ENCODE results near the gene CGAS. TPM values are rescaled to one million over a fixed set of nuclear protein-coding genes. Genes with fewer than 3 reads are reported as not detected.

The CGAS gene
- total RNA-seq, 1 donor from 2014 or later, result 0.31 TPM

DNA sequence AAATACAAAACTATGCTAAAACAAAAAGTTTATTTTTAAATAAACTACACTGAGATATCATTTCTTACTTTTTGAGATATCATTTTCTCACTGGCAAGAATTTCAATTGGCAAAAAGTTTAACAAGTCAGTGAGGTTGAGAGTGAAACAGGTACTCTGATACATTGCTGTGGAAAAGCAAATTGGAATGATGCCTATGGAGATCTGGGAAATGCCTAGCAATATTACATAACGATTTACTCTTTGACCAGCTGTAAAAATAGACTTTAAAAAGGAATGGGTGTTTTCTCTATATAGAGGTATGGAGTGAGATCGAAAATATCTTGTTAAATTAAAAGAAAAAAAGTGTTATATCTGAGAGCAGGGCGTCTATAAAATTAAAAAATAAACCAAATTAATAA lies 16.9 kb downstream of the CGAS start:
- H3K27ac Mint-ChIP-seq, result no peak overlapping the region
- no peak for TF ChIP-seq CTCF (IDR thresholded peaks at IDR 0.05; ENCODE audit: unreplicated experiment)
- no peaks in the 10 kb centered on the region for H3K27me3 Mint-ChIP-seq
- no peak for DNase-seq (ENCODE audit: low spot score, unreplicated experiment)
- no peaks in the 10 kb centered on the region for H3K36me3 Mint-ChIP-seq (ENCODE audit: insufficient read depth)
- H3K4me1 Mint-ChIP-seq (ENCODE audit: low read depth), result no peaks in the 10 kb centered on the region
- H3K4me3 Mint-ChIP-seq (ENCODE audit: low read depth), result no peak overlapping the region
- H3K9me3 Mint-ChIP-seq (ENCODE audit: low read depth), result no peaks in the 10 kb centered on the region

- Mint-ChIP-seq H3K4me3 (ENCODE audit: low read depth) (no peak overlapping the region), H3K36me3 (ENCODE audit: insufficient read depth) (no peaks in the 10 kb centered on the region), H3K27ac (no peak overlapping the region), H3K4me1 (ENCODE audit: low read depth) (peaks cover 12% of the 10 kb centered on the region), H3K27me3 (no peaks in the 10 kb centered on the region), H3K9me3 (ENCODE audit: low read depth) (no peaks in the 10 kb centered on the region)
- DNase-seq (ENCODE audit: low spot score, unreplicated experiment), result no peak
- no peak for TF ChIP-seq CTCF (IDR thresholded peaks at IDR 0.05; ENCODE audit: unreplicated experiment)
Observed at GRCh38 chr6:73421534-73421933, 30.6 kb downstream of the CGAS start.

- Mint-ChIP-seq H3K27me3 (no peaks in the 10 kb centered on the region), H3K36me3 (ENCODE audit: insufficient read depth) (no peaks in the 10 kb centered on the region), H3K4me1 (ENCODE audit: low read depth) (peaks cover 12% of the 10 kb centered on the region), H3K27ac (no peak overlapping the region), H3K4me3 (ENCODE audit: low read depth) (no peak overlapping the region), H3K9me3 (ENCODE audit: low read depth) (no peaks in the 10 kb centered on the region)
- DNase-seq (ENCODE audit: low spot score, unreplicated experiment), result no peak
- no peak for TF ChIP-seq CTCF (IDR thresholded peaks at IDR 0.05; ENCODE audit: unreplicated experiment)
Observed at GRCh38 chr6:73418081-73418741, 33.9 kb downstream of the CGAS start.

- Mint-ChIP-seq H3K27me3 (no peaks in the 10 kb centered on the region), H3K4me3 (ENCODE audit: low read depth) (no peak overlapping the region), H3K36me3 (ENCODE audit: insufficient read depth) (no peaks in the 10 kb centered on the region), H3K27ac (no peak overlapping the region), H3K9me3 (ENCODE audit: low read depth) (no peaks in the 10 kb centered on the region), H3K4me1 (ENCODE audit: low read depth) (peaks cover 2% of the 10 kb centered on the region)
- no peak for DNase-seq (ENCODE audit: low spot score, unreplicated experiment)
- TF ChIP-seq CTCF (IDR thresholded peaks at IDR 0.05; ENCODE audit: unreplicated experiment), result no peak
Observed at GRCh38 chr6:73413102-73413501, 39.0 kb downstream of the CGAS start.

DNA sequence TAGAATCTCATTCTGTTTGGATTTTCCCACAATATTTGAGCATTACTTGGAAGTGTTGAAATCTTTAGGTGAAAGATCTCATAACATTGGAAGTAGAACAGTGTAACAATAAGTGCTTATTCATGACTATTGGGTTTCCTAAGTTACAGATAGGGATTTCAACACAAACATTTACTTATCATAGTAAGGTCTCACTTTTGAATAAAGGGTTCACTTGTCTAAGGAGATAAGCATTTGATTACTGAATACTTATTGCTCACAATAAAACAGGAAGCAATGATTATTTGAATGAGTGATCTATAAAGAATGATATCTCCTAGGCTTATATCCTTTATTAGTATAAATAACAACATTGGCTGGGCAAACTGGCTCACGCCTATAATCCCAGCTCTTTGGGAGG lies 42.7 kb downstream of the CGAS start:
- TF ChIP-seq CTCF (IDR thresholded peaks at IDR 0.05; ENCODE audit: unreplicated experiment), result no peak
- peaks cover 2% of the 10 kb centered on the region for H3K4me1 Mint-ChIP-seq (ENCODE audit: low read depth)
- no peak for DNase-seq (ENCODE audit: low spot score, unreplicated experiment)
- no peak overlapping the region for H3K4me3 Mint-ChIP-seq (ENCODE audit: low read depth)
- H3K36me3 Mint-ChIP-seq (ENCODE audit: insufficient read depth), result no peaks in the 10 kb centered on the region
- H3K27ac Mint-ChIP-seq, result no peak overlapping the region
- no peaks in the 10 kb centered on the region for H3K9me3 Mint-ChIP-seq (ENCODE audit: low read depth)
- no peaks in the 10 kb centered on the region for H3K27me3 Mint-ChIP-seq

Data from progenitor cell of endocrine pancreas (in vitro differentiated cells).